ENCODE results near the gene PRMT7. TPM values are rescaled to one million over a fixed set of nuclear protein-coding genes. Genes with fewer than 3 reads are reported as not detected.

Gene PRMT7
- total RNA-seq, 1 experiment from 2014 or later: 44.6 TPM

DNA sequence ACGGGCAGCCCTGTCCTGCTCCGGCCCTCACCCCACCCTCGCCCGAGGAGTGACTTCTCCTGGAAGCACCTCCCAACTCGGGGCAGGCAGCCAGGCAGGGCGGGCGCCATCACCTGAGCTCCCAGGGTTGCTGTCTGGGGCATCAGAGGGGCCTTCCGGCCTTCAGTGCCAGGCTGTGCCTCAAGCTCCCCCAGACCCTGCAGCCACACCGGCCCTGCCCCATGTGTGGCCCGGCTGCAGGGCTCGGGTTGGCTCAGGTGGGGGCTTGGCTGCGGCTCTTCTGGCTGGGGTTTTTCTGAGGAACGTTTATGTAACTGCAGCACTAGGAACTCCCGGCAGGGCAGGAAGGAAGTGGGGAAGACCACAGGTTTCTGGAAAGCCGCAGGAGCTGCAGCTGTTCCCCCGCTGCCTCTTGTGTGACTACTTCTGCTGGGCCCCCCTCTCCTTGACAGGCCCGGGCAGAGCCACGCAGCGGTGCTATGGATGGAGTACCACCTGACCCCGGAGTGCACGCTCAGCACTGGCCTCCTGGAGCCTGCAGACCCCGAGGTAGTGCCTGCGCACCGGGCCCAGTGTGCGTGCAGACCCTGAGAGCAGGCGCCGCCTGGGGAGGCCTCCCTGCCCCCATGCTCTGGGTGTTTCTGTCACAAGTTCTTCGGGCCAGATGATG, 45.6 kb downstream of the PRMT7 start:
- H3K4me3 ChIP-seq (ENCODE audit: low read length): no peak overlapping the region
- H3K9me2 ChIP-seq (replicated peaks; ENCODE audit: insufficient read depth, low read length): no peaks in the 10 kb centered on the region
- H3K9me3 ChIP-seq (ENCODE audit: low read length): no peaks in the 10 kb centered on the region
- H3K27me3 ChIP-seq (ENCODE audit: low read length): no peaks in the 10 kb centered on the region
- H2AFZ ChIP-seq (ENCODE audit: low read length): no peak overlapping the region
- no peak overlapping the region for H3K9ac ChIP-seq (ENCODE audit: low read length)
- no peaks in the 10 kb centered on the region for H3K4me1 ChIP-seq (ENCODE audit: low read length)
- H4K20me1 ChIP-seq (ENCODE audit: insufficient read depth, low read depth, low read length): 0 out of 2 replicates have a peak, but pooled peaks cover 3% of the 10 kb centered on the region
- no peak overlapping the region for H3K4me2 ChIP-seq (ENCODE audit: low read depth, low read length, poor library complexity, severe bottlenecking)
- H3K36me3 ChIP-seq (ENCODE audit: insufficient read depth, low read length): peaks cover 4% of the 10 kb centered on the region; the same call in 1 of the 2 replicates
- no peak for DNase-seq
- H3K27ac ChIP-seq (ENCODE audit: low read length): no peak overlapping the region
- no peaks in the 10 kb centered on the region for H3K79me2 ChIP-seq (ENCODE audit: low read length)

DNA sequence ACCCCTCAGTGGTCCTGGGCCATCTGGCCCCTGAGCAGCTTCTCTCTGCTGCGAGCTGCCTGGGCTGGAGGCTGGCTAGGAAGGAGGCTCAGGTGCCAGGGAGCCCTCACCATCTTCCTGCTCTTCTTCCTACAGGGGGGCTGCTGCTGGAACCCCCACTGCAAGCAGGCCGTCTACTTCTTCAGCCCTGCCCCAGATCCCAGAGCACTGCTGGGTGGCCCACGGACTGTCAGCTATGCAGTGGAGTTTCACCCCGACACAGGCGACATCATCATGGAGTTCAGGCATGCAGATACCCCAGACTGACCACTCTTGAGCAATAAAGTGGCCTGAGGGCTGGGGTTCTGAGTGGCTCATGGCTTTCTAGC, 46.1 kb downstream of the PRMT7 start:
- Histone ChIP-seq H3K4me3 (ENCODE audit: low read length) (no peak overlapping the region), H3K9me2 (replicated peaks; ENCODE audit: insufficient read depth, low read length) (no peaks in the 10 kb centered on the region), H3K4me2 (ENCODE audit: low read depth, low read length, poor library complexity, severe bottlenecking) (no peak overlapping the region), H2AFZ (ENCODE audit: low read length) (no peak overlapping the region), H4K20me1 (ENCODE audit: insufficient read depth, low read depth, low read length) (0 out of 2 replicates have a peak, but pooled peaks cover 3% of the 10 kb centered on the region), H3K9me3 (ENCODE audit: low read length) (no peaks in the 10 kb centered on the region), H3K36me3 (ENCODE audit: insufficient read depth, low read length) (peaks cover 4% of the 10 kb centered on the region; the same call in 1 of the 2 replicates), H3K79me2 (ENCODE audit: low read length) (no peaks in the 10 kb centered on the region), H3K27me3 (ENCODE audit: low read length) (no peaks in the 10 kb centered on the region), H3K9ac (ENCODE audit: low read length) (no peak overlapping the region), H3K27ac (ENCODE audit: low read length) (no peak overlapping the region), H3K4me1 (ENCODE audit: low read length) (no peaks in the 10 kb centered on the region; the same call in 1 of the 2 replicates)
- DNase-seq: no peak

DNA sequence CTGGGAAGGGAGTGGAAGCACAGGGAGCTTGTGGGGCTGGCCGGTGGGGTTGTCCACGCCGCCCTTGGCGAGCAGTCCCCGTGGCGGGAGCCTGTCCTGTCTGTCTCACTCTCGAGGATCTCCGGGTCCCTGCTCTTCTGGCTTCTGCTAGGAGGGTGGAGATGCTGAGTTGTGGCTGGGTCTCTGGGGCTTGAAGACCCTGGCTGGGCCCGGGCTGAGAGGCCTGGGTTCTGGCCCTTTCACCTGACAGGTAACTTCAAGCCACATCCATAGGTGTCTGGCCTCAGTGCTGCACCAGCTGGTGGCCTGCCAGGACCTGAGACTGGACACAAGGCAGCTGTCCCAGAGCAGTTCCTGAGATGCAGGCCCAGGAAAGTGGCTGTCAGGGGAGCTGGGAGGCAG, 46.7 kb downstream of the PRMT7 start:
- Histone ChIP-seq H3K9ac (ENCODE audit: low read length) (no peak overlapping the region), H3K4me3 (ENCODE audit: low read length) (no peak overlapping the region), H3K27ac (ENCODE audit: low read length) (no peak overlapping the region), H3K36me3 (ENCODE audit: insufficient read depth, low read length) (no peaks in the 10 kb centered on the region; the same call in 1 of the 2 replicates), H4K20me1 (ENCODE audit: insufficient read depth, low read depth, low read length) (0 out of 2 replicates have a peak, but pooled peaks cover 3% of the 10 kb centered on the region), H3K9me2 (replicated peaks; ENCODE audit: insufficient read depth, low read length) (no peaks in the 10 kb centered on the region), H3K4me1 (ENCODE audit: low read length) (peaks cover 6% of the 10 kb centered on the region), H3K79me2 (ENCODE audit: low read length) (no peaks in the 10 kb centered on the region), H3K4me2 (ENCODE audit: low read depth, low read length, poor library complexity, severe bottlenecking) (no peak overlapping the region), H2AFZ (ENCODE audit: low read length) (no peak overlapping the region), H3K27me3 (ENCODE audit: low read length) (no peaks in the 10 kb centered on the region), H3K9me3 (ENCODE audit: low read length) (no peaks in the 10 kb centered on the region)
- no peak for DNase-seq

DNA sequence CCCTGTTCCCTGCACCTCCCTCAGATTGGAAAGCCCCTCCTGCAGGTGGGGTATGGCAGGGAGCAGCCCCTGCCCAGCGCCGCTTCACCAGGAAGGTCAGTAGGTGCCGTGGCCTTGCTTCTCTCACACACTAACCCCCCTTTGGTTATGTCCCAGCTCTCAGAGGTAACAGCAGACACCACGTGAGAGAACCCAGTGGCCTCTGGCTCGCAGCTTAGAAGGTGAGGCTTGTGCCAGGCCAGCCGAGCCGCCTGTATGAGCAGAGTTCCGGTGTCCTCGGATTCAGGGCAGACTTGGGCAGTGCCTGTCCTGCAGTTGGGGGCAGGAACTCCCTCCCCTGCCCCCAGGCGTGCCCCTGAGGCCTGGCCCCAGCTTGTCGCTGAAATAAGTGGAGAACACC, 47.1 kb downstream of the PRMT7 start:
- H4K20me1 ChIP-seq (ENCODE audit: insufficient read depth, low read depth, low read length): 0 out of 2 replicates have a peak, but pooled peaks cover 3% of the 10 kb centered on the region
- H3K4me1 ChIP-seq (ENCODE audit: low read length): peaks cover 9% of the 10 kb centered on the region
- H3K9me3 ChIP-seq (ENCODE audit: low read length): no peaks in the 10 kb centered on the region
- no peaks in the 10 kb centered on the region for H3K36me3 ChIP-seq (ENCODE audit: insufficient read depth, low read length)
- no peak overlapping the region for H3K4me2 ChIP-seq (ENCODE audit: low read depth, low read length, poor library complexity, severe bottlenecking)
- H3K27ac ChIP-seq (ENCODE audit: low read length): no peak overlapping the region
- H3K9ac ChIP-seq (ENCODE audit: low read length): no peak overlapping the region
- no peaks in the 10 kb centered on the region for H3K27me3 ChIP-seq (ENCODE audit: low read length)
- no peaks in the 10 kb centered on the region for H3K9me2 ChIP-seq (replicated peaks; ENCODE audit: insufficient read depth, low read length)
- DNase-seq: no peak
- H3K4me3 ChIP-seq (ENCODE audit: low read length): no peak overlapping the region
- H3K79me2 ChIP-seq (ENCODE audit: low read length): no peaks in the 10 kb centered on the region
- no peak overlapping the region for H2AFZ ChIP-seq (ENCODE audit: low read length)

DNA sequence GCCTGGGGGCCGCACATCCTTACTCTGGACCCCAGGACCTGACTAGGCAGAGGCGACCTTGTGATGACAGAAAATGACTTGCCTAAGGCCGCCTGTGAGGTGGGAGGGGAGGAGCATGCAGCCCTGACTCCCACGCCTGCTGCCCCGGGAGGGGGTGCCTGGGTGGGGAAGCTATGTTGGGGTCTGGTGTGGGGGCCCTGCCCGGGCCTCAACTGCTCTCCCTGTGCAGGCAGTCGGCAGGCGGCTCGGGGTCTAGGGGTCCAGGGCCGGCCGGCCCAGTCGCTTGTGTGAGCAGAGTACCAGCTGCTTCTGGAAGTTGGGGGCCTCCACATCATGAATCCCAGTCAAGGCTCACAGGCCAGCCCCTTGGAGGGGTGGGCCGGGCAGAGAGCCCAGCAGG, 48.1 kb downstream of the PRMT7 start:
- no peak for DNase-seq
- Histone ChIP-seq H3K27me3 (ENCODE audit: low read length) (no peaks in the 10 kb centered on the region), H3K4me3 (ENCODE audit: low read length) (no peak overlapping the region), H3K4me2 (ENCODE audit: low read depth, low read length, poor library complexity, severe bottlenecking) (no peak overlapping the region), H3K27ac (ENCODE audit: low read length) (no peak overlapping the region), H3K4me1 (ENCODE audit: low read length) (peaks cover 9% of the 10 kb centered on the region), H3K79me2 (ENCODE audit: low read length) (no peaks in the 10 kb centered on the region), H3K9me2 (replicated peaks; ENCODE audit: insufficient read depth, low read length) (no peaks in the 10 kb centered on the region), H3K9ac (ENCODE audit: low read length) (no peak overlapping the region), H4K20me1 (ENCODE audit: insufficient read depth, low read depth, low read length) (0 out of 2 replicates have a peak, but pooled peaks cover 3% of the 10 kb centered on the region), H3K36me3 (ENCODE audit: insufficient read depth, low read length) (no peaks in the 10 kb centered on the region), H2AFZ (ENCODE audit: low read length) (no peak overlapping the region), H3K9me3 (ENCODE audit: low read length) (no peaks in the 10 kb centered on the region)

DNA sequence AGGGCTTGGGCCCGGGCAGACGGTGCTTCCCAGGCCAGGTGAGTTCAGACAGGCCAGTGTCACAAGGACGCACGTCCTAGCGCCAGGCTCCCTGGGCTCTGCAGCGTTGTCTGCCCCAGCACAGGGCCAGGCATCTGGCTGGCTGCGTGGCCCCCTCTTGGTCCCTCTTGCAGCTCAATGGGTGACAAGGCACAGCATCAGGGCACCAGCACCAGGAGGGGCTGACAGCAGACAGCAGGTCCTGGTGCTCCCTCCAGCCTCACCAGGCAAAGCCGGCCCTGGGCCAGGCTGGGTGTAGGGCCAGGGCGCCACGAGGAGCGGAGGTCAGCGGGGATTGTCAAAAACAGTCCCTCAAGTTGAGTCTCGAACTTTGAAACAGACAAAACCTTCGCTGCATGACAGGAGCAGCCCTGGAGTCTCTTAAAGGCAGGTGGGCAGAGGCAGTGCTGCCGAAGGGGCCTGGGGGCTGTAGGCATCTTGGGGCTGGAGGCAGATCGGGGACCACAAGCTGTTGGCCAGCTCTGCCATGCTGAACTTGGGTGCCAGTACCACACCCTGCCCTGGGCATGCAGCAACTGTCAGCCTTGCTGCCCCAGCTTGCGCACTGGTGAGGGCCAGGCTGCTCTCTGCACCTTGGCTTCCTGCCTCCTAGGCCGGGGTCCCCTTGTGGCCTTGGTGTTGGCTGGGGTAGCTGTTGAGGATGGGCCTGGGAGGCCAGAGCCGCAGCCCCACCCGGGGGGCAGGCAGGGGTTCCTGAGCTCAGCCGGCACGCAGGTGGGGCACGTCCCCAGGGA, 48.8 kb downstream of the PRMT7 start:
- no peaks in the 10 kb centered on the region for H3K9me3 ChIP-seq (ENCODE audit: low read length)
- no peak overlapping the region for H3K9ac ChIP-seq (ENCODE audit: low read length)
- H3K4me1 ChIP-seq (ENCODE audit: low read length): peaks cover 9% of the 10 kb centered on the region
- DNase-seq: no peak
- no peaks in the 10 kb centered on the region for H3K79me2 ChIP-seq (ENCODE audit: low read length)
- H3K27ac ChIP-seq (ENCODE audit: low read length): no peak overlapping the region
- no peak overlapping the region for H3K4me3 ChIP-seq (ENCODE audit: low read length)
- peaks cover 3% of the 10 kb centered on the region; the same call in 1 of the 2 replicates for H4K20me1 ChIP-seq (ENCODE audit: insufficient read depth, low read depth, low read length)
- H3K36me3 ChIP-seq (ENCODE audit: insufficient read depth, low read length): no peaks in the 10 kb centered on the region
- H2AFZ ChIP-seq (ENCODE audit: low read length): no peak overlapping the region
- H3K4me2 ChIP-seq (ENCODE audit: low read depth, low read length, poor library complexity, severe bottlenecking): no peak overlapping the region
- H3K27me3 ChIP-seq (ENCODE audit: low read length): no peaks in the 10 kb centered on the region
- no peaks in the 10 kb centered on the region for H3K9me2 ChIP-seq (replicated peaks; ENCODE audit: insufficient read depth, low read length)

DNA sequence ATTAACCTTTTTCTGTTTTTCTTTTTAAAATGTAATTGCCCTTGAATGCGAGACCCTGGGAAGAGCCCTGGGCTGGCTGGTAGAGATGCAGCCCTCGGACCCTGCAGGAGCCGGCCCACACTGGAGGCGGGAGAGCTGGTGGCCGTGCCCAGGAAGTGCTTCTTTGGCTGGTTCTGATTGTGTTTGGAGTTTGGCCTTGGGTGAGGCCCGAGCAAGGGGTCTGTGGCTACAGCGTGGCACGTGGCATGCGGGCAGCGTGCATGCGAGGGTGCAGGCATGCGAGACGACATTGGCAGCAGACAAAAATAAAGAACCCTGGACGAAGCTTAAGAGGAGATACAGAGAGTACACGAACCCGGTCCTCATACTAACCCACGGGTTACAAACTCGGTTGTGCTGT, 49.7 kb downstream of the PRMT7 start:
- Histone ChIP-seq H3K27ac (ENCODE audit: low read length) (no peak overlapping the region), H3K9ac (ENCODE audit: low read length) (no peak overlapping the region), H3K79me2 (ENCODE audit: low read length) (no peaks in the 10 kb centered on the region), H3K27me3 (ENCODE audit: low read length) (no peaks in the 10 kb centered on the region), H4K20me1 (ENCODE audit: insufficient read depth, low read depth, low read length) (peaks cover 3% of the 10 kb centered on the region; the same call in 1 of the 2 replicates), H3K9me3 (ENCODE audit: low read length) (no peaks in the 10 kb centered on the region), H3K9me2 (replicated peaks; ENCODE audit: insufficient read depth, low read length) (no peaks in the 10 kb centered on the region), H2AFZ (ENCODE audit: low read length) (no peak overlapping the region), H3K36me3 (ENCODE audit: insufficient read depth, low read length) (no peaks in the 10 kb centered on the region), H3K4me3 (ENCODE audit: low read length) (no peak overlapping the region), H3K4me2 (ENCODE audit: low read depth, low read length, poor library complexity, severe bottlenecking) (no peak overlapping the region), H3K4me1 (ENCODE audit: low read length) (peaks cover 17% of the 10 kb centered on the region)
- DNase-seq: no peak

DNA sequence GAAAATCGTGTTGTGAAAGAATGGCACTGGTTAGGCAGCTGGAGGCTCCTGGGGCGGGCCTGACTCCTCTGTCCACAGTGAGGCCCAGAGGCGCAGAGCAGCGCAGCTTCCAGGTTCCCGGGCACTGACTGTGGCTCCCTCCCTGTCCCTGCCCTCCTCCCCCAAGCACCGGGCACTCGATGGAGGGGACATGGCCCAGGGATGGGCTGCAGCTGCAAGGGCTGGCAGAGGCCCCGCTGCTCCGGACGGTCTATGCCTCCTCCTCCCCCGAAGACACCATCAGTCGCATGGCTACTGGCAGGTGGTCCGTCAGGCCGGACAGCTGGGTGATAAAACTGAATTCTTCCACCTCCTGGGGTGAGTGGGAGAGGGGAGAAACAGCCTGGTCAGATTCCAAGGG, 50.1 kb downstream of the PRMT7 start:
- Histone ChIP-seq H4K20me1 (ENCODE audit: insufficient read depth, low read depth, low read length) (peaks cover 3% of the 10 kb centered on the region; the same call in 1 of the 2 replicates), H3K4me3 (ENCODE audit: low read length) (no peak overlapping the region), H3K9ac (ENCODE audit: low read length) (no peak overlapping the region), H3K9me2 (replicated peaks; ENCODE audit: insufficient read depth, low read length) (no peaks in the 10 kb centered on the region), H3K36me3 (ENCODE audit: insufficient read depth, low read length) (no peaks in the 10 kb centered on the region), H3K27ac (ENCODE audit: low read length) (no peak overlapping the region), H3K79me2 (ENCODE audit: low read length) (no peaks in the 10 kb centered on the region), H2AFZ (ENCODE audit: low read length) (no peak overlapping the region), H3K9me3 (ENCODE audit: low read length) (no peaks in the 10 kb centered on the region), H3K4me2 (ENCODE audit: low read depth, low read length, poor library complexity, severe bottlenecking) (no peak overlapping the region), H3K4me1 (ENCODE audit: low read length) (peaks cover 20% of the 10 kb centered on the region), H3K27me3 (ENCODE audit: low read length) (no peaks in the 10 kb centered on the region)
- no peak for DNase-seq
